Ovary (tissue), 9 donors: ENCODE data around the gene CMTM7. TPM values are rescaled to one million over a fixed set of nuclear protein-coding genes. Genes with fewer than 3 reads are reported as not detected.
"Not testable (repeated sequence)": the region's sequence is repeated elsewhere in the genome, so short reads cannot be mapped to it uniquely, and the experiment has no call there.

Experiments used
- DNase-seq, 5 donors: peaks; one replicate each; pipeline ENCODE4 v3.0.0-alpha.2; 2019 to 2020
- H3K27ac ChIP-seq, 2 donors: fragments of 200-600 bp; one replicate each; pipeline versions ENCODE4 v1.5.1 to v1.8.0; 2019 to 2022
- H3K27me3 ChIP-seq: fragments of 200-600 bp; one replicate; pipeline ENCODE4 v1.8.0; 2022
- H3K36me3 ChIP-seq: fragments of 200-600 bp; sonication (generic); one replicate; pipeline ENCODE4 v1.5.1; 2019
- H3K4me1 ChIP-seq: one replicate; pipeline ENCODE4 v1.8.1; 2013; ENCODE audit warnings: mild to moderate bottlenecking, moderate library complexity; ENCODE audit not compliant: insufficient read depth
- H3K4me3 ChIP-seq: fragments of 200-600 bp; sonication (generic); one replicate; pipeline ENCODE4 v1.5.1; 2017
- H3K9me3 ChIP-seq, 2 donors: fragments of 200-600 bp in 1 of 2; sonication (generic) in 1 of 2; one replicate each; pipeline versions ENCODE4 v1.5.1 to v1.8.1; 2013 to 2019; ENCODE audit warnings: mild to moderate bottlenecking in 1 of 2, moderate library complexity in 1 of 2
- CTCF ChIP-seq, 3 donors: fragments of 450-650 bp in 2 of 3; fragments of 200-600 bp in 1 of 3; IDR thresholded peaks; one replicate each; pipeline versions ENCODE4 v1.5.1 to v1.8.0; 2016 to 2022; ENCODE audit warnings: antibody characterized with exemption in 3 of 3, mild to moderate bottlenecking in 1 of 3
- EP300 ChIP-seq: sonication (generic); formaldehyde crosslinking; IDR thresholded peaks from one replicate; pipeline ENCODE4 v1.6.1; 2017; ENCODE audit warnings: antibody characterized with exemption
- POLR2A ChIP-seq: fragments of 450-650 bp; IDR thresholded peaks from one replicate; pipeline ENCODE4 v1.6.1; 2017; ENCODE audit warnings: antibody characterized with exemption, mild to moderate bottlenecking, moderate library complexity
- WGBS, 3 donors: extraction: QIAGEN DNeasy Blood & Tissue Kit in 1 of 3; methylation state at CpG; one replicate each; pipeline versions ENCODE4 v1.1.5 to v1.1.7; 2013 to 2017; 5-methylcytosine and 5-hydroxymethylcytosine counted together
- intact Hi-C, 4 donors: fragments of 100-400 bp; cut with DNase I; formaldehyde crosslinking; loops; one replicate each; pipeline versions ENCODE4 v1.11.0 to v1.15.1; 2022 to 2023
- polyA plus RNA-seq, 2 donors: library from polyadenylated mRNA; stranded (reverse); fragments of 200-250 nt in 1 of 2; fragments of 350-450 nt in 1 of 2; fragmentation: Illumina TruSeq in 1 of 2; extraction: RNeasy Lipid Tissue Mini Kit (QIAGEN cat#74804) in 1 of 2; gene quantifications; one replicate each; pipeline ENCODE4 v1.2.3, GENCODE V29; 2013 to 2014
- total RNA-seq, 7 donors: library from RNA; depleted of rRNA in 2 of 7; stranded (reverse); fragments of >200 nt in 2 of 7; fragmentation: NEBNext Ultra II Directional in 3 of 7; extraction: Animal tissue kit (Norgen Biotek cat#: 25700) in 3 of 7; gene quantifications; one replicate each; pipeline versions ENCODE4 v1.1.0 to v1.2.4, GENCODE V29; 2016 to 2023
- donor health status: DM: no; HTN: no; CAD: no; lungs with moderate emphysema.
- donor health status: DM: no; HTN: no; CAD: no.
- donor health status: Bipolar disorder and iron deficiency.
- donor health status: DM: yes; HTN: yes; CAD: no.
- donor health status: DM: no; HTN: no; CAD: no.
- donor health status: DM: yes; HTN: yes; CAD: no.

CMTM7 gene
- total and polyA plus RNA-seq, 9 donors: 2.7 to 63.4 (median 7.6) TPM

GRCh38 chr3:32383136-32383711 lies 8.4 kb upstream of the CMTM7 start:
- no peak overlapping the region for H3K27ac ChIP-seq
- H3K9me3 ChIP-seq: no peaks in the 10 kb centered on the region
- H3K4me1 ChIP-seq: peaks cover 1% of the 10 kb centered on the region
- no peak for TF ChIP-seq CTCF (IDR thresholded peaks at IDR 0.05)
- no peak for TF ChIP-seq EP300
- TF ChIP-seq POLR2A: no peak
- WGBS, 3 donors: 45 to 63% (median 52%) methylated on average over 2 of the region's 2 CpGs
- DNase-seq: no peak
- no peak overlapping the region for H3K4me3 ChIP-seq
- intact Hi-C loops: loop anchor here in 1 of 4 donors (5.0 kb wide), 1 partner anchor 89 kb away; no protein-coding TSS in a partner anchor
- H3K36me3 ChIP-seq: no peaks in the 10 kb centered on the region
- no peaks in the 10 kb centered on the region for H3K27me3 ChIP-seq

DNA sequence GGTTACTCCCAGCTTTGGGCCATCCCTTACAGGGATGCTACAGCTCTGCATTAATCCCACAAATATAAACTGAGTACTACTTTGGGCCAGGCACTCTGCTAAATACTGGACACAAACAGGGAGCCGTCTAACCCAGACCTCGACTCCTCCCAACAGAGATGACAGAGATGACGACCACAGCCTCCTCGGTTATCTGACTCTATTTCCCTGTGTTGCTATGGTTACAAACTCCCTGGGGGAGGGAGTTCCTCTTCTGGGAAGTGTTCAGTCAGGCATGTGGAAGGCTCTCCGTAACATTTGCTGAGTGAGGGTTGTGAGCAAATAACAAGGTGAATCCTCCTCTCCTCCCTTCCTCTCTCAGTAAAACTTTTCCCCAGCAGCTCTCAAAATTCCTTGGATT lies 6.7 kb upstream of the CMTM7 start:
- intact Hi-C loops: loop anchor here in 1 of 4 donors (5.0 kb wide), 1 partner anchor 87 kb away; no protein-coding TSS in a partner anchor
- Histone ChIP-seq H3K4me3 (no peak overlapping the region), H3K27ac (no peak overlapping the region), H3K9me3 (no peaks in the 10 kb centered on the region), H3K4me1 (peaks cover 1% of the 10 kb centered on the region), H3K36me3 (no peaks in the 10 kb centered on the region), H3K27me3 (no peaks in the 10 kb centered on the region)
- DNase-seq: no peak
- no peak for TF ChIP-seq POLR2A
- no peak for TF ChIP-seq EP300
- no peak for TF ChIP-seq CTCF (IDR thresholded peaks at IDR 0.05)
- WGBS, 3 donors: 23 to 28% (median 25%) methylated on average over 5 of the region's 5 CpGs

GRCh38 chr3:32387512-32387911 lies 4.1 kb upstream of the CMTM7 start:
- no peak overlapping the region for H3K27ac ChIP-seq
- 92 to 96% (median 96%) methylated on average over 2 of the region's 2 CpGs for WGBS, 3 donors
- intact Hi-C loops: no loop called here
- H3K9me3 ChIP-seq: no peaks in the 10 kb centered on the region
- H3K4me3 ChIP-seq: no peak overlapping the region
- no peaks in the 10 kb centered on the region for H3K27me3 ChIP-seq
- TF ChIP-seq CTCF (IDR thresholded peaks at IDR 0.05) (no peak), EP300 (no peak), POLR2A (no peak)
- DNase-seq: no peak
- no peaks in the 10 kb centered on the region for H3K36me3 ChIP-seq
- H3K4me1 ChIP-seq: peaks cover 4% of the 10 kb centered on the region

DNA sequence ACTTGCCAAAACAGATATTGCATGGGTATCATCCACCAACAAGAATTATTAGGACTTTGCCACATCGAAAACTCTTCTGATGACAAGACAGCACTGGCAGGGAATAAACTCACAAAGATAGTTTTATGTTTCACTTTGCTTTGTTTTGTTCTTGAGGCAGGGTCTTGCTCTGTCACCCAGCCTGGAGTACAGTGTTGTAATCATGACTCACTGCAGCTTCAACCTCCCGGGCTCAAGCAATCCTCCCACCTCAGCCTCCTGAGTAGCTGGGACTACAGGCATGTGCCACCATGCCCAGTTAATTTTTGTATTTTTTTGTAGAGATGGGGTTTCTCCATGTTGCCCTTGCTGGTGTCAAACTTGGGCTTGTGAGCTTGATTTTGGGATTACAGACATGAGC lies 2.1 kb upstream of the CMTM7 start:
- H3K4me3 ChIP-seq: not testable (repeated sequence)

DNA sequence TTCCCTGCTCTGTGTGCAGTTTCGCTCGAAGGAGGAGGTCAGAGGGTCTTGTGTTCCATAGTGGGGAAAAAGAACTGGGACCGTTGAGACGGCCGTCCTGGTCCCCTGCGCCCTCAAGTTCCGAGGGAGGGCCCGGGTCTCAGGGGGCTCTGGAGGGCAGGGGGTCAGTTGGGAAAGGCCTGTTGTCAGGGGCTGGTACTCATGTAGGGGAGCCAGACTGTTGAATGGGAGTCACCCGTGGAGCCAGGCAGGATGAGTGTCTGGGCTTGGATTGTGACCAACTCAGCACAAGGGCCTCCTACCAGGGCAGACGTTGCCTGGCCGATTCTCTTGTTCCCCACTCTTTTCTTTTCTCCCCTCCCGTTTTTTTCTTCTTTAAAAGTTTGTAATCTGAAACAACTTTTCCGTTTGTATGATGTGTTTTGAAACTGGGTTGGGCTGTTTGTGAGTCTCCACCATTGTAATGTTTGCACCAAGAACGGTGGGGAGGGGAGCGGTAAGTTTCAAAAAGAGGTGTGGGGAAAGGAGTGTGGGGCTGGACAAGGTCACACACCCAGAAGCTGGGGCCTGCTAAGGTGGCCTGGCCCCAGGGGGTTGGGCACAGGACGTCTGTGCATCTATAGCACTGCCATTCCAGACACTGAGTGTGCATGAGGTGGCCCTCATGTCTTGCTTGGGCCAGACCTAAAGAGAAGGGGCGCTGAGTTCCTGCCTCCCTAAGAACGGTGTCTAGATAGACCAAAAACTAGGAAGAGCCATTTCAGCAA lies 1.1 kb downstream of the CMTM7 start:
- H3K4me3 ChIP-seq: peak overlapping the region; percentile 66
- H3K4me1 ChIP-seq: peaks cover 6% of the 10 kb centered on the region
- H3K27me3 ChIP-seq: no peaks in the 10 kb centered on the region
- peak overlapping the region; percentile 13 to 27 for H3K27ac ChIP-seq
- intact Hi-C loops: no loop called here
- peak; percentile 42 to 62 (median 51) for DNase-seq
- H3K36me3 ChIP-seq: no peaks in the 10 kb centered on the region
- H3K9me3 ChIP-seq: no peaks in the 10 kb centered on the region
- WGBS, 3 donors: 23 to 24% (median 24%) methylated on average over 18 of the region's 18 CpGs
- TF ChIP-seq EP300 (no peak), POLR2A (no peak), CTCF (IDR thresholded peaks at IDR 0.05) (no peak)

More for the DNA sequence above, 2.1 kb upstream of the CMTM7 start:
- H3K9me3 ChIP-seq, H3K4me1 ChIP-seq, H3K27ac ChIP-seq, intact Hi-C loops, H3K36me3 ChIP-seq, H3K27me3 ChIP-seq, DNase-seq: not testable (repeated sequence)
- WGBS, 3 donors: 79 to 87% (median 85%) methylated on average over 2 of the region's 2 CpGs
